ENCODE measurements around the gene SPP1. TPM values are rescaled to one million over a fixed set of nuclear protein-coding genes. Genes with fewer than 3 reads are reported as not detected.

The SPP1 gene
- total RNA-seq, 1 experiment from 2014 or later = 4.1 TPM

- CTCF ChIA-PET = no interaction called here
- Histone ChIP-seq H3K36me3 (ENCODE audit: control insufficient read depth in 1 of 2, insufficient read depth in 2 of 2, low read length in 2 of 2) (no peaks in the 10 kb centered on the region), H3K9me3 (ENCODE audit: control insufficient read depth in 1 of 2, insufficient read depth in 1 of 2, low read depth in 1 of 2, low read length in 2 of 2) (no peaks in the 10 kb centered on the region), H3K4me3 (replicated peaks in 1 of 2; ENCODE audit: low read depth in 1 of 2, low read length in 2 of 2) (no peak overlapping the region), H3K9me2 (ENCODE audit: insufficient read depth) (no peaks in the 10 kb centered on the region), H4K20me1 (ENCODE audit: insufficient read depth) (no peaks in the 10 kb centered on the region), H3K9ac (ENCODE audit: low read length) (no peak overlapping the region), H3K79me2 (ENCODE audit: insufficient read depth, low read length) (no peaks in the 10 kb centered on the region), H3K27me3 (ENCODE audit: insufficient read depth, low read length) (no peaks in the 10 kb centered on the region), H3K4me1 (ENCODE audit: control insufficient read depth in 1 of 2, insufficient read depth in 2 of 2, low read length in 2 of 2) (no peaks in the 10 kb centered on the region), H3K27ac (ENCODE audit: low read depth, low read length) (no peak overlapping the region), H2AFZ (ENCODE audit: low read depth, low read length, poor library complexity, severe bottlenecking) (no peak overlapping the region), H3K4me2 (ENCODE audit: low read length) (no peak overlapping the region)
- RAD21 ChIA-PET (ENCODE audit: low non-redundant PET in 1 of 2, low total read pairs in 2 of 2, uncharacterized antibody in 2 of 2, unreplicated experiment in 2 of 2) = no interaction called here
- no peak for DNase-seq (ENCODE audit: low read depth, low spot score)
- no TSS peak for BruUV-seq (replicated peaks)
- intact Hi-C loops (cut with micrococcal nuclease) = no loop called here
- POLR2A ChIA-PET = no interaction called here
- TF ChIP-seq, protein P1, sequence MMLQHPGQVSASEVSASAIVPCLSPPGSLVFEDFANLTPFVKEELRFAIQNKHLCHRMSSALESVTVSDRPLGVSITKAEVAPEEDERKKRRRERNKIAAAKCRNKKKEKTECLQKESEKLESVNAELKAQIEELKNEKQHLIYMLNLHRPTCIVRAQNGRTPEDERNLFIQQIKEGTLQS (IDR thresholded peaks at IDR 0.05) = no peak
- TF ChIP-seq YY1 (IDR thresholded peaks at IDR 0.05; ENCODE audit: extremely low read depth, insufficient replicate concordance, low read depth, low read length) = no peak
- no peak for TF ChIP-seq ZFX (IDR thresholded peaks at IDR 0.05)
- TF ChIP-seq RAD21 (IDR thresholded peaks at IDR 0.05; ENCODE audit: low read depth) = no peak
- no peak for TF ChIP-seq SP1 (IDR thresholded peaks at IDR 0.05; ENCODE audit: low read depth)
- no peak for TF ChIP-seq CEBPB (IDR thresholded peaks at IDR 0.05; ENCODE audit: low read depth)
- TF ChIP-seq TCF7L2 (IDR thresholded peaks at IDR 0.05; ENCODE audit: borderline replicate concordance, extremely low read depth, insufficient read depth, insufficient read length) = no peak
- no peak for TF ChIP-seq CBX3 (IDR thresholded peaks at IDR 0.05; ENCODE audit: low read depth)
- TF ChIP-seq POLR2AphosphoS5 (IDR thresholded peaks at IDR 0.05; ENCODE audit: low read depth, low read length) = no peak
- no peak for TF ChIP-seq EGR1 (IDR thresholded peaks at IDR 0.05; ENCODE audit: low read depth)
- no peak for TF ChIP-seq SRF (IDR thresholded peaks at IDR 0.05; ENCODE audit: low read depth)
- TF ChIP-seq, protein P2, sequence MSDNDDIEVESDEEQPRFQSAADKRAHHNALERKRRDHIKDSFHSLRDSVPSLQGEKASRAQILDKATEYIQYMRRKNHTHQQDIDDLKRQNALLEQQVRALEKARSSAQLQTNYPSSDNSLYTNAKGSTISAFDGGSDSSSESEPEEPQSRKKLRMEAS (IDR thresholded peaks at IDR 0.05) = no peak
- TF ChIP-seq, protein P3, sequence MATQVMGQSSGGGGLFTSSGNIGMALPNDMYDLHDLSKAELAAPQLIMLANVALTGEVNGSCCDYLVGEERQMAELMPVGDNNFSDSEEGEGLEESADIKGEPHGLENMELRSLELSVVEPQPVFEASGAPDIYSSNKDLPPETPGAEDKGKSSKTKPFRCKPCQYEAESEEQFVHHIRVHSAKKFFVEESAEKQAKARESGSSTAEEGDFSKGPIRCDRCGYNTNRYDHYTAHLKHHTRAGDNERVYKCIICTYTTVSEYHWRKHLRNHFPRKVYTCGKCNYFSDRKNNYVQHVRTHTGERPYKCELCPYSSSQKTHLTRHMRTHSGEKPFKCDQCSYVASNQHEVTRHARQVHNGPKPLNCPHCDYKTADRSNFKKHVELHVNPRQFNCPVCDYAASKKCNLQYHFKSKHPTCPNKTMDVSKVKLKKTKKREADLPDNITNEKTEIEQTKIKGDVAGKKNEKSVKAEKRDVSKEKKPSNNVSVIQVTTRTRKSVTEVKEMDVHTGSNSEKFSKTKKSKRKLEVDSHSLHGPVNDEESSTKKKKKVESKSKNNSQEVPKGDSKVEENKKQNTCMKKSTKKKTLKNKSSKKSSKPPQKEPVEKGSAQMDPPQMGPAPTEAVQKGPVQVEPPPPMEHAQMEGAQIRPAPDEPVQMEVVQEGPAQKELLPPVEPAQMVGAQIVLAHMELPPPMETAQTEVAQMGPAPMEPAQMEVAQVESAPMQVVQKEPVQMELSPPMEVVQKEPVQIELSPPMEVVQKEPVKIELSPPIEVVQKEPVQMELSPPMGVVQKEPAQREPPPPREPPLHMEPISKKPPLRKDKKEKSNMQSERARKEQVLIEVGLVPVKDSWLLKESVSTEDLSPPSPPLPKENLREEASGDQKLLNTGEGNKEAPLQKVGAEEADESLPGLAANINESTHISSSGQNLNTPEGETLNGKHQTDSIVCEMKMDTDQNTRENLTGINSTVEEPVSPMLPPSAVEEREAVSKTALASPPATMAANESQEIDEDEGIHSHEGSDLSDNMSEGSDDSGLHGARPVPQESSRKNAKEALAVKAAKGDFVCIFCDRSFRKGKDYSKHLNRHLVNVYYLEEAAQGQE (IDR thresholded peaks at IDR 0.05; ENCODE audit: low read depth) = no peak
- no peak for TF ChIP-seq EZH2phosphoT487 (IDR thresholded peaks at IDR 0.05; ENCODE audit: borderline replicate concordance)
- no peak for ATAC-seq
Measured at GRCh38 chr4:87941537-87942392, 33.7 kb upstream of the SPP1 start.
